Colonic mucosa (tissue), 4 donors: ENCODE measurements around the gene DIABLO. TPM values are rescaled to one million over a fixed set of nuclear protein-coding genes. Genes with fewer than 3 reads are reported as not detected.

Experiments
- DNase-seq: peaks from one replicate; pipeline ENCODE4 v3.0.0-alpha.2; 2020
- H3K27ac ChIP-seq: fragments of 200-600 bp; one replicate; pipeline ENCODE4 v1.8.0; 2021
- H3K27me3 ChIP-seq: fragments of 200-600 bp; one replicate; pipeline ENCODE4 v1.8.0; 2021
- H3K36me3 ChIP-seq: fragments of 200-600 bp; one replicate; pipeline ENCODE4 v1.8.0; 2021
- H3K4me1 ChIP-seq: fragments of 200-600 bp; one replicate; pipeline ENCODE4 v1.8.0; 2021; ENCODE audit warnings: mild to moderate bottlenecking
- H3K4me3 ChIP-seq: fragments of 200-600 bp; one replicate; pipeline ENCODE4 v1.8.0; 2021
- H3K9ac ChIP-seq, 2 donors: one replicate each; pipeline ENCODE4 v1.7.0; 2013; ENCODE audit warnings: control low read depth in 2 of 2, low read depth in 2 of 2, low read length in 2 of 2
- H3K9me3 ChIP-seq: fragments of 200-600 bp; one replicate; pipeline ENCODE4 v1.8.0; 2021
- intact Hi-C: fragments of 100-400 bp; cut with DNase I; formaldehyde crosslinking; loops from one replicate; pipeline ENCODE4 v1.14.1; 2022
- total RNA-seq, 2 donors: library from RNA; stranded (reverse); fragmentation: NEBNext Ultra II Directional in 1 of 2; extraction: Animal tissue kit (Norgen Biotek cat#: 25700) in 1 of 2; gene quantifications; one replicate each; pipeline ENCODE4 v1.2.1, GENCODE V29; 2021
- TF ChIP-seq, protein P1 (sequence below): fragments of 200-600 bp; IDR thresholded peaks from one replicate; pipeline ENCODE4 v1.8.0; 2022; ENCODE audit warnings: antibody characterized with exemption, mild to moderate bottlenecking
- donor health status: healthy.
- donor health status: DM: no; HTN: no; CAD: no.
- donor health status: DM: no; HTN: no; CAD: no.

DIABLO gene
- total RNA-seq, 2 donors from 2014 or later: 56.6 to 63.1 TPM

DNA sequence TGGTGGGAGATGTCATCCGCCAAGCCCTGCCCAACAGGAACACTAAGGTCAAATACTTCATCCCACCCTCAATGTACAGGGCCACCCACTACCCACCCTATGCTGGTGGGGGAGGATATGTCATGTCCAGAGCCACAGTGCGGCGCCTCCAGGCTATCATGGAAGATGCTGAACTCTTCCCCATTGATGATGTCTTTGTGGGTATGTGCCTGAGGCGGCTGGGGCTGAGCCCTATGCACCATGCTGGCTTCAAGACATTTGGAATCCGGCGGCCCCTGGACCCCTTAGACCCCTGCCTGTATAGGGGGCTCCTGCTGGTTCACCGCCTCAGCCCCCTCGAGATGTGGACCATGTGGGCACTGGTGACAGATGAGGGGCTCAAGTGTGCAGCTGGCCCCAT, 18.9 kb downstream of the DIABLO start:
- no peak overlapping the region for H3K27ac ChIP-seq
- H3K4me1 ChIP-seq: no peaks in the 10 kb centered on the region
- peaks cover 22% of the 10 kb centered on the region for H3K27me3 ChIP-seq
- no peak for DNase-seq
- H3K36me3 ChIP-seq: peaks cover 3% of the 10 kb centered on the region
- intact Hi-C loops: no loop called here
- no peak overlapping the region for H3K9ac ChIP-seq
- TF ChIP-seq, protein P1, sequence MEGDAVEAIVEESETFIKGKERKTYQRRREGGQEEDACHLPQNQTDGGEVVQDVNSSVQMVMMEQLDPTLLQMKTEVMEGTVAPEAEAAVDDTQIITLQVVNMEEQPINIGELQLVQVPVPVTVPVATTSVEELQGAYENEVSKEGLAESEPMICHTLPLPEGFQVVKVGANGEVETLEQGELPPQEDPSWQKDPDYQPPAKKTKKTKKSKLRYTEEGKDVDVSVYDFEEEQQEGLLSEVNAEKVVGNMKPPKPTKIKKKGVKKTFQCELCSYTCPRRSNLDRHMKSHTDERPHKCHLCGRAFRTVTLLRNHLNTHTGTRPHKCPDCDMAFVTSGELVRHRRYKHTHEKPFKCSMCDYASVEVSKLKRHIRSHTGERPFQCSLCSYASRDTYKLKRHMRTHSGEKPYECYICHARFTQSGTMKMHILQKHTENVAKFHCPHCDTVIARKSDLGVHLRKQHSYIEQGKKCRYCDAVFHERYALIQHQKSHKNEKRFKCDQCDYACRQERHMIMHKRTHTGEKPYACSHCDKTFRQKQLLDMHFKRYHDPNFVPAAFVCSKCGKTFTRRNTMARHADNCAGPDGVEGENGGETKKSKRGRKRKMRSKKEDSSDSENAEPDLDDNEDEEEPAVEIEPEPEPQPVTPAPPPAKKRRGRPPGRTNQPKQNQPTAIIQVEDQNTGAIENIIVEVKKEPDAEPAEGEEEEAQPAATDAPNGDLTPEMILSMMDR: no peak
- no peaks in the 10 kb centered on the region for H3K9me3 ChIP-seq
- no peak overlapping the region for H3K4me3 ChIP-seq

DNA sequence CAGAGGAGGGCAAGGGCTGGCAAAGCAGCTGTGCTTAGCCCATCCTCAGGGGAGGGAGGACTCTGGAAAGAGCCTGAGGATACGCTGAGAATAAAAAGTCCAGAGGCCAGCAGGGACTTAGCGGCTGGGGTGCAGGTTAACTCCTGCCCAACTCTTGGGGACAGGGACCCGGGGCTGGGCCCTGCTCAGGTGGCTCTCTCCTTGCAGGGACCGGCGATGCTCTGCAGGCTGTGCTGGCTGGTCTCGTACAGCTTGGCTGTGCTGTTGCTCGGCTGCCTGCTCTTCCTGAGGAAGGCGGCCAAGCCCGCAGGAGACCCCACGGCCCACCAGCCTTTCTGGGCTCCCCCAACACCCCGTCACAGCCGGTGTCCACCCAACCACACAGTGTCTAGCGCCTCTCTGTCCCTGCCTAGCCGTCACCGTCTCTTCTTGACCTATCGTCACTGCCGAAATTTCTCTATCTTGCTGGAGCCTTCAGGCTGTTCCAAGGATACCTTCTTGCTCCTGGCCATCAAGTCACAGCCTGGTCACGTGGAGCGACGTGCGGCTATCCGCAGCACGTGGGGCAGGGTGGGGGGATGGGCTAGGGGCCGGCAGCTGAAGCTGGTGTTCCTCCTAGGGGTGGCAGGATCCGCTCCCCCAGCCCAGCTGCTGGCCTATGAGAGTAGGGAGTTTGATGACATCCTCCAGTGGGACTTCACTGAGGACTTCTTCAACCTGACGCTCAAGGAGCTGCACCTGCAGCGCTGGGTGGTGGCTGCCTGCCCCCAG, 19.6 kb downstream of the DIABLO start:
- intact Hi-C loops: no loop called here
- TF ChIP-seq, protein P1: no peak
- Histone ChIP-seq H3K27me3 (peaks cover 22% of the 10 kb centered on the region), H3K36me3 (peaks cover 3% of the 10 kb centered on the region), H3K4me1 (no peaks in the 10 kb centered on the region), H3K9ac (no peak overlapping the region), H3K4me3 (no peak overlapping the region), H3K9me3 (no peaks in the 10 kb centered on the region), H3K27ac (no peak overlapping the region)
- no peak for DNase-seq

DNA sequence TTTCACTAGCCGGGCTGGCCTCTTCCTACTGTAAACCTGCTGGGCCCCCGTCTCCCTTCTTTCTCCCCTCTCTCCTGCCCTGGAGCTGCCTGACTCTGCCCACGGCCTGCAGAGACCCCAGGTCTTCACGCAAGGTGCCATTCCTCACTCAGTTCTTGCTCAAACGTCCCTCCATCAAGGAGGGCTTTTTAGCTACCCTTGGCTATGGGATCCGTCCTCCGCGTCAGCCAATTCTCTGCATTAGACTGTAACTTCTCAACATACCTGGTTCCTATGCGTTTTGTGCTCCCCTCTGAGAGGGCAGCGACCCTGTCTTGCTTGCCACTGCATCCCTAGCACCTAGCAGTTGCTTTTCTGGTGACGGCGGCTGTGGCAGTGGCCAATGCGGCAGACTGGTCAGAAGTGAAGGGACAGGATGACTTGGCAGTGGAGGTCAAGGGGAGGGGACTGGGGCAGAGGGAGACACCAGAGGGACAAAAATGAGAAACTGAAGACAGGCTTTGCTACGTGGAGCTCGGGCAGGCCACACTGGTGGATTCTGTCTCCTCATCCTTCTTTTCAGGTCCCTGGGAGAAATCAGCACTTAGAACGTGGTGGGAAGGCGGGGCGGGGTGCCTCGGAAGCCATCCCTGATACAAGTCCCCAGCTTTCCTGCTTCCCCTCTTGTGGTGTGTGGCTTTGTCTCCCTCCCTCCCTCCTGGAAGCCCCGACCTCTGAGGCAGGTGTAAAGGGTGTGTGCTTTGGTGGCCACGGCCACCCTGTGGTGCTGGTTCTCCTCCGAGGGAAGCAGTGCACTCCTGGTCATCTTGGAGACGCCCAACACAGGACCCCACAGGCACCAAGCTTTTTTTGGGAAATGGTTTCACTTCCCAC, 20.6 kb downstream of the DIABLO start:
- Histone ChIP-seq H3K9me3 (no peaks in the 10 kb centered on the region), H3K4me3 (no peak overlapping the region), H3K27me3 (peaks cover 22% of the 10 kb centered on the region), H3K36me3 (peaks cover 3% of the 10 kb centered on the region), H3K4me1 (no peaks in the 10 kb centered on the region), H3K27ac (no peak overlapping the region), H3K9ac (no peak overlapping the region)
- DNase-seq: no peak
- intact Hi-C loops: no loop called here
- TF ChIP-seq, protein P1: no peak

DNA sequence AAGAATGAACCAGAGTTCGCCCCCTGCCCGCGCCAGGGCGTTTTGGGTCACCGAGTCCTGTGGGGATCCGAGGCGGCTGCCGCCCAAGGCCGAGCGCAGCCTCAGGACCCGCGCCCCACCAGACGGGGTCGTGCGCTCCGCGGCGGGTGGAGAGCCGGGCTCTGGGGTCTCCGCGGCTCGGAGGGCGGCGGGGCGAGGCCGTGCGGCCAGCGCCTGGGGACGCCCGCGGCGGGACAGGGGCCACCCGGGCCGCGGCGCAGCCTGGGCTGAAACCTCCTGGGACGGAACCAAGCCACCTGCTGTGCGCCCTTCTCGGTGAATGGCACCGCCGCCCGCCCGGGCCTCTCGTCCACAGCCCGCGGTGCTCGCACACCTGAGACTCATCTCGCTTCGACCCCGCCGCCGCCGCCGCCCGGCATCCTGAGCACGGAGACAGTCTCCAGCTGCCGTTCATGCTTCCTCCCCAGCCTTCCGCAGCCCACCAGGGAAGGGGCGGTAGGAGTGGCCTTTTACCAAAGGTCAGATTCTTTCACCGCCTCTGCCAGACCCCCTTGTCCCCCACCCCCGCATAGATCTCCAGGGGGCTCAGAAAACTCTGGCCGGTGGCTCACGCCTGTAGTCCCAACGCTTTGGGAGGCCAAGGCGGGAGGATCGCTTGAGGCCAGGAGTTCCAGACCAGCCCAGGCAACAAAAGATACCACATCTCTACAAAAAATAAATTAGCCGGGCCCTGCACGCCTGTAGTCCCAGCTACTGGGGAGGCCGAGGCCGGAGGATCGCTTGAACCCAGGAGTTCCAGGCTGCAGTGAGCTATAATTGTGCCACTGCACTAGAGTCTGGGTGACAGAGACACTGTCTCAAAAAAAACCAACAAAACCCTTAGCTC, 21.4 kb downstream of the DIABLO start:
- H3K9me3 ChIP-seq: no peaks in the 10 kb centered on the region
- H3K4me3 ChIP-seq: peak overlapping the region; percentile 58
- H3K27ac ChIP-seq: no peak overlapping the region
- no peak overlapping the region for H3K9ac ChIP-seq
- peaks cover 22% of the 10 kb centered on the region for H3K27me3 ChIP-seq
- no peak for DNase-seq
- TF ChIP-seq, protein P1: no peak
- intact Hi-C loops: no loop called here
- no peaks in the 10 kb centered on the region for H3K4me1 ChIP-seq
- H3K36me3 ChIP-seq: peaks cover 3% of the 10 kb centered on the region
